ENCODE measurements around the gene EHBP1L1. TPM values are rescaled to one million over a fixed set of nuclear protein-coding genes. Genes with fewer than 3 reads are reported as not detected.
A peak's percentile ranks its signal among the peaks of the same experiment; 100 is the strongest.

The EHBP1L1 gene
- total and polyA plus RNA-seq, 2 of the 8 experiments (the other 6 are each of a cell fraction or from before 2014, with no cell fraction given) = 4.3 to 6.6 TPM

DNA sequence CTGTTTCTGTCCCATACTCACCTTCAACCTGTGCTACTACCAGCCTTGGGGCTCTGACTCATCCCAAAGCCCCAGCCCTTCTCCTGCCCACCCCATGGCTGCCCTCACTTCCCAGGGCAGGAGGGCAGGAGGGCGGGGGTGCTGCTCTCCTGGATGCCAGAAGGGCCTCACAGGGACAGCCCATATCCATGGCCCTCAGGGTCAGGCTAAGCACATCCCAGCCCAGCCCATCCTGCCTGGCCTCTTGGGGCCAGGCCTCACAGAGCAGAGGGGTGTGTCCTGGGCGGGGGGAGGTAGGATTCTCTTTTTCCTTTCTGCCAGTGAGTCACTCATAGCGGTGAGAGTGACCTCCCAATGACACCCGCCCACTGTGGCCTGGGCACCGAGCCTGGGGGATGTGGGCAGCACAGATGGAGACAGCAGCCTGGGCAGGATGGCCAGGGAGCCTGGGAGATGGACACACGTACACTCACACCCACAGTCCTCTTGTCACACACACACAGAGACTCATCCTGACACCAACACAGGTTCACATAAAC is 20.1 kb upstream of the EHBP1L1 start:
- Histone ChIP-seq H2BK120ac (replicated peaks; ENCODE audit: low read depth, low read length) (no peak overlapping the region), H4K20me1 (replicated peaks in 1 of 2; ENCODE audit: control insufficient read depth in 1 of 2, insufficient read depth in 2 of 2, low read length in 2 of 2) (peaks cover 0 to 2% of the 10 kb centered on the region in 2 experiments), H3K4me2 (ENCODE audit: insufficient read depth in 1 of 2, low read depth in 2 of 2, low read length in 2 of 2) (no peak overlapping the region; a peak in 1 of 4 replicates), H3K79me1 (ENCODE audit: low read depth, low read length) (no peaks in the 10 kb centered on the region), H3K79me2 (ENCODE audit: control insufficient read depth in 1 of 2, insufficient read depth in 2 of 2, low read length in 2 of 2) (no peaks in the 10 kb centered on the region), H4K8ac (ENCODE audit: extremely low read depth, insufficient read depth, low read length) (no peak overlapping the region), H2AK5ac (ENCODE audit: low read depth, low read length) (no peak overlapping the region), H4K91ac (replicated peaks; ENCODE audit: insufficient read length, low read length) (no peak overlapping the region), H3K56ac (replicated peaks; ENCODE audit: insufficient read length, low read depth, low read length) (no peak overlapping the region), H3K4me3 (ENCODE audit: extremely low read depth in 1 of 4, insufficient read depth in 2 of 4, low read depth in 3 of 4, low read length in 4 of 4) (no peak overlapping the region), H3K23me2 (ENCODE audit: low read depth, low read length) (peaks cover 10% of the 10 kb centered on the region; the same call in 1 of the 2 replicates), H3K9ac (replicated peaks in 1 of 4; ENCODE audit: extremely low read depth in 1 of 4, low read depth in 3 of 4, low read length in 3 of 4) (no peak overlapping the region), H3K27ac (ENCODE audit: low read depth, low read length) (no peak overlapping the region), H2BK15ac (ENCODE audit: low read length) (no peak overlapping the region), H3K9me3 (ENCODE audit: insufficient read depth in 2 of 2, low read depth in 1 of 2, low read length in 1 of 2) (no peaks in the 10 kb centered on the region), H2BK5ac (ENCODE audit: low read depth, low read length) (no peak overlapping the region), H4K5ac (ENCODE audit: insufficient read length, low read depth, low read length) (no peak overlapping the region), H3K36me3 (ENCODE audit: control insufficient read depth in 2 of 4, insufficient read depth in 4 of 4, low read length in 3 of 4) (no peaks in the 10 kb centered on the region), H3K14ac (ENCODE audit: insufficient read length) (no peak overlapping the region), H2BK20ac (ENCODE audit: low read length) (no peak overlapping the region), H2BK12ac (ENCODE audit: low read depth, low read length) (0 out of 2 replicates have a peak overlapping the region, but pooled peaks have one; percentile 42), H2AFZ (ENCODE audit: low read length) (no peak overlapping the region), H3K18ac (ENCODE audit: extremely low read depth, low read length) (no peak overlapping the region), H3K4me1 (replicated peaks in 1 of 4; ENCODE audit: control insufficient read depth in 3 of 4, insufficient read depth in 4 of 4, low read length in 3 of 4) (peaks cover 0 to 57% (median 44%) of the 10 kb centered on the region in 4 experiments; a peak in 6 of 7 replicates), H3K4ac (replicated peaks; ENCODE audit: insufficient read length, low read depth, low read length) (no peak overlapping the region), H3K23ac (ENCODE audit: insufficient read length) (no peak overlapping the region), H3K27me3 (replicated peaks in 1 of 4; ENCODE audit: control insufficient read depth in 3 of 4, extremely low read depth in 1 of 4, insufficient read depth in 3 of 4, low read length in 3 of 4) (peaks cover 0 to 34% (median 22%) of the 10 kb centered on the region in 4 experiments; a peak in 5 of 7 replicates)
- POLR2A ChIA-PET (ENCODE audit: partially characterized antibody) = interaction anchor here (1.0 to 1.2 kb wide), 3 partner anchors 15 to 23 kb away, joined by 3 read pairs; no protein-coding TSS in a partner anchor
- FAIRE-seq (no peak), DNase-seq (ENCODE audit: low read depth in 1 of 2, low spot score in 2 of 2) (no peak)
- CTCF ChIA-PET (ENCODE audit: partially characterized antibody) = interaction anchor here (0.5 to 6.9 kb wide), 6 partner anchors 11 to 731 kb away, joined by 3 to 78 read pairs (median 3); partner anchors contain the start of gene FAM89B
- 73% methylated on average over 5 of the region's 6 CpGs; no CpG with 5 or more reads in 1 of the 2 experiments for WGBS, 2 experiments (ENCODE audit: extremely low coverage in 1 of 2, insufficient coverage in 1 of 2, insufficient read length in 1 of 2, insufficient replicate concordance in 2 of 2, low coverage in 1 of 2, low lambda C conversion rate in 2 of 2, missing lambda C conversion rate in 1 of 2)
- TF ChIP-seq EGR1 (IDR thresholded peaks at IDR 0.05; ENCODE audit: borderline replicate concordance, low read depth, low read length) = no peak
- no peak for TF ChIP-seq CEBPB (IDR thresholded peaks at IDR 0.05; ENCODE audit: low read depth, low read length)
- TF ChIP-seq MAFK (IDR thresholded peaks at IDR 0.05; ENCODE audit: low read depth, low read length) = no peak
- no peak for TF ChIP-seq ZNF274 (IDR thresholded peaks at IDR 0.05; ENCODE audit: borderline replicate concordance, extremely low read depth, low read length)
- no peak for TF ChIP-seq SUZ12 (IDR thresholded peaks at IDR 0.05; ENCODE audit: low read length)
- no peak for TF ChIP-seq RBBP5 (IDR thresholded peaks at IDR 0.05; ENCODE audit: borderline replicate concordance, low read depth, low read length)
- TF ChIP-seq SIX5 (IDR thresholded peaks at IDR 0.05; ENCODE audit: low read depth, low read length) = no peak
- no peak for TF ChIP-seq POU5F1 (IDR thresholded peaks at IDR 0.05; ENCODE audit: low read depth, low read length)
- TF ChIP-seq SIN3A (conservative IDR thresholded peaks at IDR 0.05 in 1 of 2, IDR thresholded peaks at IDR 0.05 in 1 of 2; ENCODE audit: low read depth in 1 of 2, low read length in 2 of 2) = no peak
- TF ChIP-seq CREB1 (IDR thresholded peaks at IDR 0.05) = no peak
- TF ChIP-seq HDAC2 (IDR thresholded peaks at IDR 0.05; ENCODE audit: borderline replicate concordance in 1 of 2, low read depth in 2 of 2, low read length in 2 of 2) = no peak
- TF ChIP-seq RAD21 (IDR thresholded peaks at IDR 0.05 in 1 of 2, conservative IDR thresholded peaks at IDR 0.05 in 1 of 2; ENCODE audit: low read depth in 2 of 2, low read length in 2 of 2) = no peak
